H9 (cell line): ENCODE data around the gene DTNBP1. TPM values are rescaled to one million over a fixed set of nuclear protein-coding genes. Genes with fewer than 3 reads are reported as not detected.
A peak's percentile ranks its signal among the peaks of the same experiment; 100 is the strongest.

ENCODE experiments used
- DNase-seq: peaks from one replicate; pipeline ENCODE4 v3.0.0-alpha.2; 2017
- H2AFZ ChIP-seq: one replicate; pipeline ENCODE4 v1.6.1; 2013; ENCODE audit warnings: mild to moderate bottlenecking, low read length, control low read depth, moderate library complexity
- H2AK5ac ChIP-seq: 2 replicates; pipeline ENCODE4 v1.6.1; 2013; ENCODE audit warnings: low read length, control low read depth, mixed read lengths; ENCODE audit not compliant: insufficient read length
- H2BK120ac ChIP-seq: one replicate; pipeline ENCODE4 v1.6.1; 2013; ENCODE audit warnings: low read depth, mild to moderate bottlenecking, low read length, control low read depth, inconsistent platforms; ENCODE audit not compliant: poor library complexity, severe bottlenecking
- H2BK12ac ChIP-seq: 2 replicates; pipeline ENCODE4 v1.6.1; 2013; ENCODE audit warnings: low read length, control low read depth, mixed read lengths, low read depth; ENCODE audit not compliant: insufficient read length
- H2BK15ac ChIP-seq: 2 replicates; pipeline ENCODE4 v1.6.1; 2013; ENCODE audit warnings: low read depth, low read length, control low read depth
- H2BK20ac ChIP-seq: one replicate; pipeline ENCODE4 v1.6.1; 2013; ENCODE audit warnings: low read depth, mild to moderate bottlenecking, low read length, control low read depth, inconsistent platforms; ENCODE audit not compliant: poor library complexity, severe bottlenecking
- H2BK5ac ChIP-seq: 2 replicates; pipeline ENCODE4 v1.6.1; 2013; ENCODE audit warnings: low read length, control low read depth, mixed read lengths; ENCODE audit not compliant: insufficient read length
- H3K14ac ChIP-seq: 2 replicates; pipeline ENCODE4 v1.6.1; 2013; ENCODE audit warnings: low read length, control low read depth; ENCODE audit not compliant: insufficient read depth
- H3K18ac ChIP-seq: 2 replicates; pipeline ENCODE4 v1.6.1; 2013; ENCODE audit warnings: low read depth, mild to moderate bottlenecking, mixed read lengths, low read length, control low read depth; ENCODE audit not compliant: insufficient read length
- H3K23ac ChIP-seq: 2 replicates; pipeline ENCODE4 v1.6.1; 2013; ENCODE audit warnings: low read length, control low read depth, mixed read lengths, low read depth; ENCODE audit not compliant: insufficient read length
- H3K23me2 ChIP-seq: 2 replicates; pipeline ENCODE4 v1.6.1; 2013; ENCODE audit warnings: low read depth, mild to moderate bottlenecking, mixed read lengths, low read length, control low read depth; ENCODE audit not compliant: insufficient read length, poor library complexity, severe bottlenecking
- H3K27ac ChIP-seq: 2 replicates; pipeline ENCODE4 v1.5.1; 2013; ENCODE audit warnings: low read length, control low read depth, mixed read lengths, low read depth; ENCODE audit not compliant: insufficient read length
- H3K27me3 ChIP-seq: 2 replicates; pipeline ENCODE4 v1.6.1; 2013; ENCODE audit warnings: low read length, control low read depth, inconsistent platforms; ENCODE audit not compliant: insufficient read depth
- H3K4ac ChIP-seq: 2 replicates; pipeline ENCODE4 v1.6.1; 2013; ENCODE audit warnings: low read depth, mild to moderate bottlenecking, control low read depth, inconsistent platforms, low read length, moderate library complexity
- H3K4me1 ChIP-seq: 2 replicates; pipeline ENCODE4 v1.6.1; 2013; ENCODE audit warnings: low read length, control low read depth, inconsistent platforms; ENCODE audit not compliant: insufficient read depth
- H3K4me2 ChIP-seq: 2 replicates; pipeline ENCODE4 v1.6.1; 2013; ENCODE audit warnings: low read length, control low read depth, mixed read lengths; ENCODE audit not compliant: insufficient read length, insufficient read depth
- H3K56ac ChIP-seq: 2 replicates; pipeline ENCODE4 v1.6.1; 2013; ENCODE audit warnings: low read depth, mild to moderate bottlenecking, mixed read lengths, low read length, control low read depth; ENCODE audit not compliant: insufficient read length
- H3K79me1 ChIP-seq: 2 replicates; pipeline ENCODE4 v1.6.1; 2013; ENCODE audit warnings: low read depth, mild to moderate bottlenecking, moderate library complexity, low read length, control low read depth, inconsistent platforms; ENCODE audit not compliant: insufficient read depth, poor library complexity, severe bottlenecking
- H3K79me2 ChIP-seq: 2 replicates; pipeline ENCODE4 v1.6.1; 2013; ENCODE audit warnings: low read length, control low read depth, inconsistent platforms; ENCODE audit not compliant: insufficient read depth
- H3K9ac ChIP-seq: 2 replicates; pipeline ENCODE4 v1.6.1; 2013; ENCODE audit warnings: low read length, control low read depth, mixed read lengths; ENCODE audit not compliant: insufficient read length; ENCODE audit errors: extremely low read depth
- H3K9me3 ChIP-seq: one replicate; pipeline ENCODE4 v1.6.1; 2013; ENCODE audit warnings: low read depth, low read length, inconsistent platforms; ENCODE audit not compliant: control insufficient read depth
- H3T11ph ChIP-seq: one replicate; pipeline ENCODE4 v1.6.1; 2013; ENCODE audit warnings: mild to moderate bottlenecking, low read length, control low read depth, inconsistent platforms
- H4K20me1 ChIP-seq: one replicate; pipeline ENCODE4 v1.6.1; 2013; ENCODE audit not compliant: control insufficient read depth, insufficient read length, insufficient read depth
- H4K5ac ChIP-seq: 2 replicates; pipeline ENCODE4 v1.6.1; 2013; ENCODE audit warnings: low read depth, mild to moderate bottlenecking, mixed read lengths, low read length, control low read depth; ENCODE audit not compliant: insufficient read length
- H4K8ac ChIP-seq: replicated peaks from 2 replicates; pipeline ENCODE4 v1.6.1; 2013; ENCODE audit warnings: low read length, control low read depth, mixed read lengths, low read depth; ENCODE audit not compliant: insufficient read length
- H4K91ac ChIP-seq: 2 replicates; pipeline ENCODE4 v1.6.1; 2013; ENCODE audit warnings: low read depth, mild to moderate bottlenecking, moderate library complexity, mixed read lengths, low read length, control low read depth; ENCODE audit not compliant: insufficient read length
- H3K27ac Mint-ChIP-seq, 3 experiments: 2 replicates in 2 of 3; 3 replicates in 1 of 3; pipeline ENCODE4 v1.8.0; 2020 to 2021; ENCODE audit warnings: mixed read lengths in 3 of 3, mild to moderate bottlenecking in 1 of 3, moderate library complexity in 1 of 3
- H3K27me3 Mint-ChIP-seq: 2 replicates; pipeline ENCODE4 v1.8.0; 2021; ENCODE audit warnings: low read depth, mild to moderate bottlenecking, moderate library complexity, mixed read lengths
- H3K36me3 Mint-ChIP-seq, 3 experiments: 2 replicates in 2 of 3; 3 replicates in 1 of 3; pipeline ENCODE4 v1.8.0; 2020 to 2021; ENCODE audit warnings: low read depth in 3 of 3, mixed read lengths in 3 of 3; ENCODE audit not compliant: insufficient read depth in 1 of 3
- H3K4me1 Mint-ChIP-seq, 2 experiments: 2 replicates each; pipeline ENCODE4 v1.8.0; 2020; ENCODE audit warnings: mixed read lengths in 2 of 2
- H3K4me3 Mint-ChIP-seq, 2 experiments: 2 replicates in 1 of 2; 3 replicates in 1 of 2; pipeline ENCODE4 v1.8.0; 2020 to 2021; ENCODE audit warnings: mild to moderate bottlenecking in 2 of 2, mixed read lengths in 2 of 2, moderate library complexity in 1 of 2
- H3K9me3 Mint-ChIP-seq, 2 experiments: 2 replicates in 1 of 2; 3 replicates in 1 of 2; pipeline ENCODE4 v1.8.0; 2020; ENCODE audit warnings: mild to moderate bottlenecking in 2 of 2, mixed read lengths in 2 of 2, moderate library complexity in 1 of 2
- WGBS: extraction: QIAGEN DNeasy Blood & Tissue Kit; methylation state at CpG from one replicate; pipeline ENCODE4 v1.1.7; 2013; ENCODE audit warnings: missing lambda C conversion rate, low lambda C conversion rate, mixed read lengths; ENCODE audit not compliant: insufficient read length; ENCODE audit errors: extremely low coverage; 5-methylcytosine and 5-hydroxymethylcytosine counted together
- total RNA-seq: library from RNA; stranded (reverse); gene quantifications from 2 replicates; pipeline ENCODE4 v1.2.1, GENCODE V29; 2021
- TF ChIP-seq, protein P1 (sequence below): fragments of 200-600 bp; sonication (generic); conservative IDR thresholded peaks from 3 replicates; pipeline ENCODE4 v1.8.0; 2021; ENCODE audit warnings: antibody characterized with exemption, mild to moderate bottlenecking

DTNBP1 gene
- total RNA-seq, 1 experiment from 2014 or later = 12.9 TPM

DNA sequence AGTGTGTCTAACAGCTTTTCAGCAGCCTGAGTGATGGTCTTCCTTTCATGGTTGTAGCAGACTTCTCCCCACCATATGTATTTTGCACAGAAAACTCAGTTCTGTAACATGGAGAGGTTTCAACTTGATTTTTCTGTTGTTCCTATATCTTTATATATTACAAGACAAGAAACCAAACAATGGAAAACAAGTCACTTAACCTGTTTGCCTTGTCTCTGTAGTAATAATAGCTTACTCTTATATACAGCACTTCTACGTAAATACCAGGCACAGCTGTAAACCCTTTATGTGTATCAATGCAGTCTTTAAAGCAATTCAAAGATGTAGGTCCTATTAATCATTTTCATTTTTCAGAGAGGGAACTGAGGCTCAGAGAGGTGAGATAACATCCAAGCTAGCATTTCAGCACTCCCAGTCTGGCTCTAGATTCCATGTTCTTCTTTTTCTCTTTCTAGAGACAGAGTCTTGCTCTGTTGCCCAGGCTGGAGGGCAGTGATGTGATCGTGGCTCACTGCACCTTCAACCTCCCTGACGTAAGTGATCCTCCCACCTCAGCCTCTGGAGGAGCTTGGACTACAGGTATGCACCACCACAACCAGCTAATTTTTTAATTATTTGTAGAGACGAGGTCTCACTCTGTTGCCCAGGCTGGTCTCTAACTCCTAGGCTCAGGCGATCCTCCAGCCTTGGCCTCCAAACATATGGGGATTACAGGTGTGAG, 90.4 kb downstream of the DTNBP1 start:
- Histone ChIP-seq H3K9me3 (no peaks in the 10 kb centered on the region), H4K5ac (no peak overlapping the region), H3K79me2 (no peaks in the 10 kb centered on the region), H3K79me1 (no peaks in the 10 kb centered on the region), H3K18ac (no peak overlapping the region), H3K23me2 (no peaks in the 10 kb centered on the region), H3K27me3 (no peaks in the 10 kb centered on the region), H2AK5ac (no peak overlapping the region), H3K9ac (no peak overlapping the region), H3K14ac (no peak overlapping the region; the same call in 1 of the 2 replicates), H3K56ac (no peak overlapping the region), H4K91ac (no peak overlapping the region), H3K4me1 (peaks cover 4% of the 10 kb centered on the region; the same call in 1 of the 2 replicates), H2BK15ac (no peak overlapping the region), H2BK12ac (no peak overlapping the region), H2BK20ac (no peak overlapping the region), H3T11ph (no peak overlapping the region), H3K27ac (no peak overlapping the region), H2BK5ac (no peak overlapping the region), H4K20me1 (no peaks in the 10 kb centered on the region), H2AFZ (no peak overlapping the region), H2BK120ac (no peak overlapping the region), H3K23ac (no peak overlapping the region), H4K8ac (no peak overlapping the region), H3K4ac (no peak overlapping the region), H3K4me2 (no peak overlapping the region)
- Mint-ChIP-seq H3K4me1 (peaks cover 36 to 56% of the 10 kb centered on the region in 2 experiments), H3K36me3 (peaks cover 0 to 16% (median 4%) of the 10 kb centered on the region in 3 experiments; a peak in 3 of 7 replicates), H3K4me3 (no peak overlapping the region), H3K9me3 (peaks cover 0 to 9% of the 10 kb centered on the region in 2 experiments; a peak in 2 of 5 replicates), H3K27me3 (no peaks in the 10 kb centered on the region), H3K27ac (peak overlapping the region in 1 of 3 experiments; percentile 54; a peak in 1 of 7 replicates)
- WGBS = no CpG with 5 or more reads among the region's 5 CpGs
- DNase-seq = no peak
- TF ChIP-seq, protein P1, sequence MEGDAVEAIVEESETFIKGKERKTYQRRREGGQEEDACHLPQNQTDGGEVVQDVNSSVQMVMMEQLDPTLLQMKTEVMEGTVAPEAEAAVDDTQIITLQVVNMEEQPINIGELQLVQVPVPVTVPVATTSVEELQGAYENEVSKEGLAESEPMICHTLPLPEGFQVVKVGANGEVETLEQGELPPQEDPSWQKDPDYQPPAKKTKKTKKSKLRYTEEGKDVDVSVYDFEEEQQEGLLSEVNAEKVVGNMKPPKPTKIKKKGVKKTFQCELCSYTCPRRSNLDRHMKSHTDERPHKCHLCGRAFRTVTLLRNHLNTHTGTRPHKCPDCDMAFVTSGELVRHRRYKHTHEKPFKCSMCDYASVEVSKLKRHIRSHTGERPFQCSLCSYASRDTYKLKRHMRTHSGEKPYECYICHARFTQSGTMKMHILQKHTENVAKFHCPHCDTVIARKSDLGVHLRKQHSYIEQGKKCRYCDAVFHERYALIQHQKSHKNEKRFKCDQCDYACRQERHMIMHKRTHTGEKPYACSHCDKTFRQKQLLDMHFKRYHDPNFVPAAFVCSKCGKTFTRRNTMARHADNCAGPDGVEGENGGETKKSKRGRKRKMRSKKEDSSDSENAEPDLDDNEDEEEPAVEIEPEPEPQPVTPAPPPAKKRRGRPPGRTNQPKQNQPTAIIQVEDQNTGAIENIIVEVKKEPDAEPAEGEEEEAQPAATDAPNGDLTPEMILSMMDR = no peak
